ENCODE measurements around the gene ADAM22.

Gene ADAM22

GRCh38 chr7:88046839-88047573 is 113.0 kb downstream of the ADAM22 start:
- no peak overlapping the region for H3K9ac ChIP-seq (ENCODE audit: low read depth, low read length)
- H3K36me3 ChIP-seq (ENCODE audit: control insufficient read depth, insufficient read depth, low read length): no peaks in the 10 kb centered on the region
- H3K9me3 ChIP-seq (ENCODE audit: control insufficient read depth, insufficient read depth, low read length): no peaks in the 10 kb centered on the region

GRCh38 chr7:88057655-88058054 is 123.6 kb downstream of the ADAM22 start:
- no peak overlapping the region for H3K9ac ChIP-seq (ENCODE audit: low read depth, low read length)
- no peak overlapping the region for H3K4me3 ChIP-seq (ENCODE audit: low read depth, low read length)
- H3K4me1 ChIP-seq (ENCODE audit: control insufficient read depth, insufficient read depth, low read length): no peaks in the 10 kb centered on the region
- no peaks in the 10 kb centered on the region for H3K27me3 ChIP-seq (ENCODE audit: control insufficient read depth, insufficient read depth, low read length)
- H3K9me3 ChIP-seq (ENCODE audit: control insufficient read depth, insufficient read depth, low read length): no peaks in the 10 kb centered on the region
- H3K36me3 ChIP-seq (ENCODE audit: control insufficient read depth, insufficient read depth, low read length): no peaks in the 10 kb centered on the region

More at GRCh38 chr7:88046839-88047573, 113.0 kb downstream of the ADAM22 start:
- Histone ChIP-seq H3K27me3 (ENCODE audit: control insufficient read depth, insufficient read depth, low read length) (no peaks in the 10 kb centered on the region), H3K4me1 (ENCODE audit: control insufficient read depth, insufficient read depth, low read length) (no peaks in the 10 kb centered on the region), H3K4me3 (ENCODE audit: low read depth, low read length) (no peak overlapping the region)

- Histone ChIP-seq H3K4me3 (ENCODE audit: low read depth, low read length) (no peak overlapping the region), H3K4me1 (ENCODE audit: control insufficient read depth, insufficient read depth, low read length) (no peaks in the 10 kb centered on the region), H3K9ac (ENCODE audit: low read depth, low read length) (no peak overlapping the region), H3K9me3 (ENCODE audit: control insufficient read depth, insufficient read depth, low read length) (no peaks in the 10 kb centered on the region), H3K27me3 (ENCODE audit: control insufficient read depth, insufficient read depth, low read length) (no peaks in the 10 kb centered on the region), H3K36me3 (ENCODE audit: control insufficient read depth, insufficient read depth, low read length) (no peaks in the 10 kb centered on the region)
Observed at GRCh38 chr7:88062238-88062637, 128.2 kb downstream of the ADAM22 start.

GRCh38 chr7:88069093-88069492 is 135.0 kb downstream of the ADAM22 start:
- Histone ChIP-seq H3K9ac (ENCODE audit: low read depth, low read length) (no peak overlapping the region), H3K36me3 (ENCODE audit: control insufficient read depth, insufficient read depth, low read length) (no peaks in the 10 kb centered on the region), H3K4me1 (ENCODE audit: control insufficient read depth, insufficient read depth, low read length) (peaks cover 3% of the 10 kb centered on the region), H3K27me3 (ENCODE audit: control insufficient read depth, insufficient read depth, low read length) (no peaks in the 10 kb centered on the region), H3K9me3 (ENCODE audit: control insufficient read depth, insufficient read depth, low read length) (no peaks in the 10 kb centered on the region), H3K4me3 (ENCODE audit: low read depth, low read length) (no peak overlapping the region)

- Histone ChIP-seq H3K9me3 (ENCODE audit: control insufficient read depth, insufficient read depth, low read length) (peaks cover 4% of the 10 kb centered on the region), H3K36me3 (ENCODE audit: control insufficient read depth, insufficient read depth, low read length) (no peaks in the 10 kb centered on the region), H3K9ac (ENCODE audit: low read depth, low read length) (no peak overlapping the region), H3K4me3 (ENCODE audit: low read depth, low read length) (no peak overlapping the region), H3K4me1 (ENCODE audit: control insufficient read depth, insufficient read depth, low read length) (peaks cover 3% of the 10 kb centered on the region), H3K27me3 (ENCODE audit: control insufficient read depth, insufficient read depth, low read length) (no peaks in the 10 kb centered on the region)
Observed at GRCh38 chr7:88071994-88072714, 138.1 kb downstream of the ADAM22 start.

GRCh38 chr7:88072715-88073055 is 138.6 kb downstream of the ADAM22 start:
- H3K4me1 ChIP-seq (ENCODE audit: control insufficient read depth, insufficient read depth, low read length): peaks cover 3% of the 10 kb centered on the region
- no peak overlapping the region for H3K4me3 ChIP-seq (ENCODE audit: low read depth, low read length)
- H3K27me3 ChIP-seq (ENCODE audit: control insufficient read depth, insufficient read depth, low read length): no peaks in the 10 kb centered on the region
- no peaks in the 10 kb centered on the region for H3K36me3 ChIP-seq (ENCODE audit: control insufficient read depth, insufficient read depth, low read length)
- peaks cover 4% of the 10 kb centered on the region for H3K9me3 ChIP-seq (ENCODE audit: control insufficient read depth, insufficient read depth, low read length)
- no peak overlapping the region for H3K9ac ChIP-seq (ENCODE audit: low read depth, low read length)

- H3K4me3 ChIP-seq (ENCODE audit: low read depth, low read length): no peak overlapping the region
- H3K4me1 ChIP-seq (ENCODE audit: control insufficient read depth, insufficient read depth, low read length): peaks cover 3% of the 10 kb centered on the region
- H3K27me3 ChIP-seq (ENCODE audit: control insufficient read depth, insufficient read depth, low read length): no peaks in the 10 kb centered on the region
- H3K9ac ChIP-seq (ENCODE audit: low read depth, low read length): no peak overlapping the region
- peaks cover 7% of the 10 kb centered on the region for H3K9me3 ChIP-seq (ENCODE audit: control insufficient read depth, insufficient read depth, low read length)
- H3K36me3 ChIP-seq (ENCODE audit: control insufficient read depth, insufficient read depth, low read length): no peaks in the 10 kb centered on the region
Observed at GRCh38 chr7:88073626-88074025, 139.6 kb downstream of the ADAM22 start.

- Histone ChIP-seq H3K9ac (ENCODE audit: low read depth, low read length) (no peak overlapping the region), H3K4me3 (ENCODE audit: low read depth, low read length) (no peak overlapping the region), H3K36me3 (ENCODE audit: control insufficient read depth, insufficient read depth, low read length) (no peaks in the 10 kb centered on the region), H3K4me1 (ENCODE audit: control insufficient read depth, insufficient read depth, low read length) (peaks cover 3% of the 10 kb centered on the region), H3K9me3 (ENCODE audit: control insufficient read depth, insufficient read depth, low read length) (peaks cover 7% of the 10 kb centered on the region), H3K27me3 (ENCODE audit: control insufficient read depth, insufficient read depth, low read length) (no peaks in the 10 kb centered on the region)
Observed at GRCh38 chr7:88075216-88075615, 141.2 kb downstream of the ADAM22 start.

GRCh38 chr7:88083883-88084282 is 149.8 kb downstream of the ADAM22 start:
- H3K4me3 ChIP-seq (ENCODE audit: low read depth, low read length): no peak overlapping the region
- no peaks in the 10 kb centered on the region for H3K9me3 ChIP-seq (ENCODE audit: control insufficient read depth, insufficient read depth, low read length)
- no peak overlapping the region for H3K9ac ChIP-seq (ENCODE audit: low read depth, low read length)
- no peaks in the 10 kb centered on the region for H3K4me1 ChIP-seq (ENCODE audit: control insufficient read depth, insufficient read depth, low read length)
- H3K27me3 ChIP-seq (ENCODE audit: control insufficient read depth, insufficient read depth, low read length): no peaks in the 10 kb centered on the region
- no peaks in the 10 kb centered on the region for H3K36me3 ChIP-seq (ENCODE audit: control insufficient read depth, insufficient read depth, low read length)

GRCh38 chr7:88089561-88089960 is 155.5 kb downstream of the ADAM22 start:
- Histone ChIP-seq H3K9ac (ENCODE audit: low read depth, low read length) (no peak overlapping the region), H3K4me1 (ENCODE audit: control insufficient read depth, insufficient read depth, low read length) (peaks cover 2% of the 10 kb centered on the region), H3K27me3 (ENCODE audit: control insufficient read depth, insufficient read depth, low read length) (no peaks in the 10 kb centered on the region), H3K9me3 (ENCODE audit: control insufficient read depth, insufficient read depth, low read length) (no peaks in the 10 kb centered on the region), H3K4me3 (ENCODE audit: low read depth, low read length) (no peak overlapping the region), H3K36me3 (ENCODE audit: control insufficient read depth, insufficient read depth, low read length) (no peaks in the 10 kb centered on the region)

- no peak overlapping the region for H3K9ac ChIP-seq (ENCODE audit: low read depth, low read length)
Observed at GRCh38 chr7:88090240-88090639, 156.2 kb downstream of the ADAM22 start.

GRCh38 chr7:88090671-88091070 is 156.6 kb downstream of the ADAM22 start:
- Histone ChIP-seq H3K9ac (ENCODE audit: low read depth, low read length) (no peak overlapping the region), H3K9me3 (ENCODE audit: control insufficient read depth, insufficient read depth, low read length) (no peaks in the 10 kb centered on the region), H3K4me1 (ENCODE audit: control insufficient read depth, insufficient read depth, low read length) (peaks cover 2% of the 10 kb centered on the region), H3K36me3 (ENCODE audit: control insufficient read depth, insufficient read depth, low read length) (no peaks in the 10 kb centered on the region), H3K4me3 (ENCODE audit: low read depth, low read length) (no peak overlapping the region), H3K27me3 (ENCODE audit: control insufficient read depth, insufficient read depth, low read length) (no peaks in the 10 kb centered on the region)

More at GRCh38 chr7:88090240-88090639, 156.2 kb downstream of the ADAM22 start:
- no peaks in the 10 kb centered on the region for H3K27me3 ChIP-seq (ENCODE audit: control insufficient read depth, insufficient read depth, low read length)
- no peaks in the 10 kb centered on the region for H3K36me3 ChIP-seq (ENCODE audit: control insufficient read depth, insufficient read depth, low read length)
- H3K4me3 ChIP-seq (ENCODE audit: low read depth, low read length): no peak overlapping the region
- H3K4me1 ChIP-seq (ENCODE audit: control insufficient read depth, insufficient read depth, low read length): peaks cover 2% of the 10 kb centered on the region
- no peaks in the 10 kb centered on the region for H3K9me3 ChIP-seq (ENCODE audit: control insufficient read depth, insufficient read depth, low read length)
